ENCODE measurements around the gene PAFAH1B2. TPM values are rescaled to one million over a fixed set of nuclear protein-coding genes. Genes with fewer than 3 reads are reported as not detected.

The PAFAH1B2 gene
- total and polyA plus RNA-seq, 2 donors (not counting 3 experiments of a cell fraction or from before 2014, with no cell fraction given) = 34.2 to 128 TPM

GRCh38 chr11:117172724-117173421 lies 28.8 kb downstream of the PAFAH1B2 start:
- Histone ChIP-seq H3K79me2 (ENCODE audit: control insufficient read depth, insufficient read depth, low read length) (no peaks in the 10 kb centered on the region), H2AFZ (ENCODE audit: low read depth, low read length) (no peak overlapping the region), H3K9ac (replicated peaks; ENCODE audit: extremely low read depth, insufficient read depth, low read length) (no peak overlapping the region), H3K4me1 (ENCODE audit: control insufficient read depth, extremely low read depth, insufficient read depth, low read length) (peaks cover 16% of the 10 kb centered on the region), H3K36me3 (ENCODE audit: control insufficient read depth in 2 of 2, extremely low read depth in 1 of 2, insufficient read depth in 2 of 2, low read length in 2 of 2) (peaks cover 4 to 8% of the 10 kb centered on the region in 2 experiments), H3K9me3 (replicated peaks; ENCODE audit: control insufficient read depth, insufficient read depth, low read length) (no peaks in the 10 kb centered on the region), H3K4me2 (ENCODE audit: insufficient read depth, low read length) (no peak overlapping the region), H3K4me3 (replicated peaks in 1 of 3; ENCODE audit: insufficient read depth in 1 of 3, low read depth in 1 of 3, low read length in 3 of 3) (no peak overlapping the region), H3K9me1 (replicated peaks; ENCODE audit: control insufficient read depth, extremely low read depth, insufficient read depth, low read length) (no peaks in the 10 kb centered on the region), H4K20me1 (replicated peaks; ENCODE audit: control insufficient read depth, extremely low read depth, insufficient read depth, low read length) (no peaks in the 10 kb centered on the region), H3K27ac (ENCODE audit: insufficient read depth, low read depth, low read length) (no peak overlapping the region), H3K27me3 (ENCODE audit: control insufficient read depth in 2 of 2, insufficient read depth in 2 of 2, low read length in 2 of 2) (no peaks in the 10 kb centered on the region)
- peak; percentile 35 for TF ChIP-seq MAX (IDR thresholded peaks at IDR 0.05; ENCODE audit: insufficient read depth, insufficient read length)
- no peak for TF ChIP-seq CTCF (IDR thresholded peaks at IDR 0.05; ENCODE audit: extremely low read depth in 1 of 2, insufficient read depth in 1 of 2, low read depth in 1 of 2, low read length in 2 of 2)
- no peak for TF ChIP-seq GATA2 (IDR thresholded peaks at IDR 0.05; ENCODE audit: insufficient read depth, insufficient read length, low read depth, low read length)
- TF ChIP-seq JUN (IDR thresholded peaks at IDR 0.05; ENCODE audit: borderline replicate concordance, insufficient read depth, insufficient read length, low read depth) = no peak
- TF ChIP-seq POLR2A (IDR thresholded peaks at IDR 0.05; ENCODE audit: low read depth, low read length) = no peak
- dilution Hi-C loops (cut with MboI; ENCODE audit: extremely low pct_ligation_motif_present, low sequenced_read_pairs) (no loop called here), intact Hi-C loops (cut with micrococcal nuclease) (no loop called here)
- no TSS peak for BruUV-seq (replicated peaks)
- DNase-seq (ENCODE audit: low read depth, low spot score) (peak; percentile 68), FAIRE-seq (peak; percentile 81)
- ChIA-PET POLR2A (interaction anchor here (0.6 to 0.9 kb wide), 2 partner anchors 28 to 159 kb away, joined by 3 to 5 read pairs; no protein-coding TSS in a partner anchor), CTCF (interaction anchor here (0.7 to 3.4 kb wide), 7 partner anchors 8 to 382 kb away, joined by 3 to 15 read pairs (median 8); partner anchors contain the start of genes APOA5 and PAFAH1B2)

All from endothelial cell of umbilical vein (primary cell).